Activated T-cell treated with anti-CD3 and anti-CD28 coated beads for 1 hour (primary cell): ENCODE data around the gene GAL3ST2.
"Not testable (repeated sequence)": the region's sequence is repeated elsewhere in the genome, so short reads cannot be mapped to it uniquely, and the experiment has no call there.

ENCODE experiments used
- DNase-seq: peaks from one replicate; pipeline ENCODE4 v3.0.0-alpha.2; 2020; ENCODE audit warnings: low read depth

The GAL3ST2 gene

GRCh38 chr2:241768850-241769249, 7.8 kb upstream of the GAL3ST2 start:
- no peak for DNase-seq

DNA sequence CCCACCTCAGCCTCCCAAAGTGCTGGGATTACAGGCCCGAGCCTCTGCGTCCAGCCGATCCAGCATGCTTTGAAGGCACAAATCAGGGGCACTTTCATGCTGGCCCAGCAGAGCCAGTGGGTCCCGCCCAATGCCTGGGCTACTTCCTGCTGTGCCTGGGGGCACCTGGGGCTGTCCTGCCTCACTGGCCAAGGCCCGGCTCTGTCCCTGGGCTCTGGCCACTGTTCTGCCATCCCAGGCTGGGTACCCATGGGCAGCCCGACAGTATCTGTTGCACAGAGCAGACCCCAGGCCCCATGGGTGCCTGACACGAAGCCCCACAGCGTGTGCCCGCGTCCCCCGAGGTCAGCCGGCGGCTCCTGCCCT, 6.8 kb upstream of the GAL3ST2 start:
- DNase-seq = no peak

DNA sequence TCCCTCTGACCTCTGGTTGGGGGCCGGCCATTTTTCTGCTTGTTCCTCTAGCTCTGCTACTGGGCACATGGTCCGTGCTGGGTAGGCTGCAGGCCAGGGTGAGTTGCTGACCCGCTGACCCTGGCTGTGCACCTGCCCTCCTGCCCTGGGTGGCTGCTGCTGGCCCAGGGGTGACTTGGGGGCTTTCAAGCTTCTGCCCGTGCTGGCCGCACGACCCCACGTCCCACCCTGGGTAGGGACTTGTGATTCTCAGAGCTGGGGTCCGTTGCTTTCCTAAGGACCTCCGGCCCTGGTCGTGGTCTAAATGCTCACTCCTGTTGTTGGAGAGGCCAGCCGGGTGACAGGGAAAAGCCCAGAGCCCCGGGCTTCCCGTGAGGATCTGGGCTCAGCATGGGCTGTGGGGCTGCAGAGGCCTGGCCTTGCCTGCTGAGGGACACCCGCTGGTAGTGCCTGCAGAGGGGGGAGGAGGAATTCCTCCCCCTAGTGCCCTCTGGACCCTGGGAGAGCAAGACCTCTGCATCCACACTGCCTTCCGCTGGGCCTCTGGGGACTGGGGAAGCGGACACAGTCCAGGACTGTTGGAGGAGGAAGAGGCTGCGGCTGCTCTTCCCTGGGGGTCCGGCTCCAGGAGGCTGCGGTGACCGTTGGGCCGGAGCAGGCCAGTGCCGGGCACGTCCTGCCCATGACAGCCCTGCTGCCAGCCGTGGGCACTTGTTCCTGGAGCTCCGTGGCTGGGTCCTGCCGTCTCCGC, 6.3 kb upstream of the GAL3ST2 start:
- no peak for DNase-seq

DNA sequence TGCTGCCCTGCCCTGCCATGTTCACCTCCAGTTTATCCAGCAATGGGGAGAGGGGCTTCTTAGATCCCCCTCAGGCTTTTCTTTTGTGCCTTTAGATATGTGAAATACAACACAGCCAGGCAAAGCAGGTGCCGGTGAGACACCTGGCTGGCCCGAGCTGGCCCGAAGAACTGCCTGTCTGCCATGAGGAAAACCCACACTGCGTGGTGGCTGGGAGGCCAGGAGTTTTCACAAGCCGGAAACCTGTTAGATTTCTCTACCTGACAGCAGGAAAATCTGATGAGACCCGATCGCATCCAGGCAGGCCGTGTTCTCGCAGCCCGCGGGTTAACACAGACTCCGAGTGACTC, 5.7 kb upstream of the GAL3ST2 start:
- no peak for DNase-seq

GRCh38 chr2:241771286-241772062, 5.1 kb upstream of the GAL3ST2 start:
- DNase-seq = no peak

GRCh38 chr2:241772063-241772499, 4.5 kb upstream of the GAL3ST2 start:
- no peak for DNase-seq

DNA sequence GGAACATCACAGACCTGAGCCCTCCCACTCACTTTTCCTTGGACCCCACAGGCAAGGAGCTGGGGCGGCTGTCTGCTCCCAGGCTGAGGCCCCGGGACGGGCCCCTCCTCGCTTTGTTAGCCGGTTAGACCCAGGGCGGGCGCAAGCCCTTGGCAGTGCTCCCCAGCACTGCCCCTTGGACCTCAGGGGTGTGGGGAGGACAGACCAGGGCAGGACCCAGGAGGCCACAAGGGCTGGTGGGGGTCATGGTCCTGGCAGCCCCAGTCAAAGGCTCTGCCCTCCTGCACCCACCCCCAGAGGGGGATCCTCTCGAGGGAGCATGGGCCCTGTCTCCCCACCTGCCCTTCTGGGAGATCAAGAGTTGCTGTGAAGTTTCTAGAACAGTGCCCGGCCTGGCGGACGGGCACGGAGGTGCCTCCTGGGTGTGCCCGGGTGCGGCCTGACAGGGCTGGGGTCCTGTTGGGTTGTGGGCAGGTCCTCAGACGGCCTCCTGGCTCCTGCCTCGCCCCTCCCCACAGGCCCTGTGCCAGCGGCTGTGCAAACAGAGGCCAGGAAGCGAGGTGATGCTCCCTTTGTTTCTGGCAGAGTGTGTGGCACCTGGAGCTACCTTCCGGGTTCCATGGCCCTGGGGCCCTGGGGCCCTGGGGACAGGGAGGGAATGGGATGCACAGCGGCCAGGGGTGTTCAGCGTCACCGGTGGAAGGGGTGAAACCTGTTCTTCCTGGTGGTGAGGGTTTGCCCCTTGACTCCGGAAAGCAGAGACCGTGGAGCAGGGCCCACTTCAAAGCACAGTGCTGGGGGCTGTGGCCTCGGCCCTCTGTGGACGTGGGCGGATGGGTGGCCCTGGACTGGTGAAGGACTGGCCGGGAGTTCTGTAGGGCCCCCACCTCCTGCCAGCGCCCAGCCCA, 2.9 kb upstream of the GAL3ST2 start:
- no peak for DNase-seq

DNA sequence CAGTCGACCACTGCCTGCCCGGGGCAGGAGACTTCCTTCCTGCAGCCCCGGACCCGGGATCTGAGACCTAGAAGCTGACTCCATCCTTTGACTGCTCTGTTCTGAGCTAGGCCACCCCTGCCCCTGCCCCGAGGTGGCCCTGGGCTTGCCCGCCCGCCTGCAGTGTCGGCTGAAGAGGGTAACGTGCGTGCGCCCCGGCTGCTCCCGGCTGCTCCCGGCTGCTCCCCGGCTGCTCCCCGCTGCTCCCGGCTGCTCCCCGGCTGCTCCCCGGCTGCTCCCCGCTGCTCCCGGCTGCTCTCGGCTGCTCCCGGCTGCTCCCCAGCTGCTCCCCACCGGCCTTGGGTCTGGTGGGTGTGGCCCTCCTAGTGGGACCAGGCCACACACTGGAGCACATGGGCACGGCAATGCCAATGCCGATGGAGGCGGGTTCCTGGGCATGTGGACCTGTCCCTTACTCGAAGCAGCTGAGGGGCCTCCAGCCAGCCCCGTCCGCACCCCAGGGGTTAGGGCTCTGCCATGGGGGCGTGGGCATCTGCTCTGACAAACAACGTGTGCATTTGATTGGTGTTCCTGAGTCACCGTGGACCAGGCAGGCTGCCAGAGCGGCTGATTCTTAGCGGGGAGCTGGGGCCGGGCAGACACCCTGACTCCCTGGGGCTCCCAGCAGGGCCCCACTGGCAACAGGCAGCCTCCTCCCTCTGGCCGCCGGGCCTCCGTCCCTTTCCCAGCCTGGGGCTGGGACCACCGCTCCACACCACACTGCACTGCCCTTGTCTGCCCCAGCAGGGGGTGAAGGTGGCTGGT, 2.0 kb upstream of the GAL3ST2 start:
- DNase-seq = no peak

GRCh38 chr2:241775223-241776177, 1.1 kb upstream of the GAL3ST2 start:
- DNase-seq = no peak

GRCh38 chr2:241777170-241777685, 606 bp downstream of the GAL3ST2 start:
- DNase-seq = no peak

GRCh38 chr2:241777686-241778627, 1.3 kb downstream of the GAL3ST2 start:
- DNase-seq = no peak

DNA sequence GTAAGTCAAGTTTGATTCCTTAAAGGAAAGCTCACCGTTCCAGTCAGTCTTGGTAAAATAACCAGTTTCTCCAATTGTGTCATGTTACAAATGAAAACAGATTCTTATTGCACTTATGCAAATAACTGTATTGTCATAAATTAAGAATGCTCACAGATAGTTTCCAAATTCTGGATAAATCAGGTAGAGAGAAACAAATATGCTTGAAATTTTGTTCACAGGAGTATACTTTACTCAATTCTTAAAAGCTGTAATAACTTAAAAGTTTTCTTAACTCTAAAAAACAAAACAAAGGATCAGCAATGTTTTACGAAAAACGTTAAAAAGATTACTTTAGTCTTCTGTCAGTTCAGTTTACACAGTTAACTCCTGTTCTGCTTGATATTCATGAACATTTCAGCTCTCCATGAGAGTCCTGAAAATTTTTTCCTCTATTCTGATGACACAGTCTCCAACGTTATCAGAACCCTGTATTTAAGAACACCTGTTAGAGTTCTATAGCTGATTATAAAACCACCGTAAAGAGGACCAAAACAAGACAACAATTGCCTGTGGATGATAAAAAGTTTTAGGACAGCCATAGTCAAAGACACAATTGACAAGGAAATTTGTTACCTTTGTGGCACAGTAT, 4.4 kb downstream of the GAL3ST2 start:
- no peak for DNase-seq

- DNase-seq = not testable (repeated sequence)
Observed at GRCh38 chr2:241782053-241782452, 5.4 kb downstream of the GAL3ST2 start.

DNA sequence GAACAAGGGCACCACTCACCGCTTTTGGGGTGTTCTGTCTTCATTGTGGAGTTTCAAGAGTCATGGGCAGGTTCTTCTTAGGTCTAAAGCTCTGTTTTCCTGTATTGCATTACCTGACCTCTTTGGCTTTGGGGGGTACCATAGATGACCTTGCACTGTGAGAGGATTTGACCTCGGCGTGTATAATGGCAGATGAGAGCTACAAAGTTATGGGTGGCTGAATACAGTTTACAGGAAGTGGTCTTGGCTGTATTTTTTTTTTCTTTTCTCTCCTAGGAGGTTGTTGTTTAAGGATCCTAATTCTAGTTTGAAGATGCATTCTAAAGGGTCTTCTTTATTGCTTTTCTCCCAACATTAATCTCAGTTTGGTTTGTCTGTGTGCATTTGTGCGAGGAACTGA, 11.5 kb downstream of the GAL3ST2 start:
- no peak for DNase-seq

- DNase-seq = no peak
Observed at GRCh38 chr2:241788572-241788971, 11.9 kb downstream of the GAL3ST2 start.

DNA sequence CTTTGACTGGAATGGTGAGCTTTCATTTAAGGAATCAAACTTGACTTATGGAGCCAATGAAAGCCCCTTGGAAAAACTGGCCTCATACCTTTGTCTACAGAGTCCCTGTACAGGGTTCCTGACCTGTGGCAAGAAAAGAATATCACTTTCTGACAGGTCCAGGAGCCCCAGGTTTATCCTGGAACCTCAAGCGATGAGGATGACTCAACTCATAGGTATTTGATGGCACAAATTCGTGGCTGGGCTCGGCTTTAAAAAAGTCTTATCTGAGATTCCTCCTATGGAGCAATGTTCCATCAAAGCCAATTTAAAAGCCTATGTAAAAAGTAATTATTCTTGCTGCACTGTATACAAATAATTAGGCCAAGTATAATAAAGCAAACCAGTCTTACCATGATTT, 14.8 kb downstream of the GAL3ST2 start:
- DNase-seq = not testable (repeated sequence)

GRCh38 chr2:241793385-241793784, 16.8 kb downstream of the GAL3ST2 start:
- no peak for DNase-seq

- DNase-seq = no peak
Observed at GRCh38 chr2:241794250-241794823, 17.7 kb downstream of the GAL3ST2 start.
